Kidney epithelial cell (primary cell): ENCODE data around the gene USP5. TPM values are rescaled to one million over a fixed set of nuclear protein-coding genes. Genes with fewer than 3 reads are reported as not detected.
"Not testable (repeated sequence)": the region's sequence is repeated elsewhere in the genome, so short reads cannot be mapped to it uniquely, and the experiment has no call there.

Source experiments
- DNase-seq: peaks from one replicate; pipeline ENCODE4 v3.0.0-alpha.2; 2010; ENCODE audit warnings: low read depth
- H3K27me3 ChIP-seq: 2 replicates; pipeline ENCODE4 v1.6.0; 2011; ENCODE audit warnings: low read length; ENCODE audit not compliant: control insufficient read depth, insufficient read depth
- H3K36me3 ChIP-seq: 2 replicates; pipeline ENCODE4 v1.5.1; 2011; ENCODE audit warnings: low read length; ENCODE audit not compliant: control insufficient read depth, insufficient read depth
- H3K4me3 ChIP-seq: 2 replicates; pipeline ENCODE4 v1.5.1; 2011; ENCODE audit warnings: low read depth, mild to moderate bottlenecking, control low read depth, low read length
- total RNA-seq: library from RNA; depleted of rRNA; stranded (reverse); fragments of >200 nt; gene quantifications from 2 replicates; pipeline ENCODE4 v1.2.3, GENCODE V29; 2015
- TF ChIP-seq, protein P1 (sequence below): IDR thresholded peaks from 2 replicates; pipeline ENCODE4 v1.5.1; 2011; ENCODE audit warnings: mild to moderate bottlenecking, moderate library complexity, low read length, control low read depth, inconsistent platforms; ENCODE audit not compliant: insufficient read depth, poor library complexity, severe bottlenecking

The USP5 gene
- total RNA-seq, 1 donor from 2014 or later = 70.1 TPM

DNA sequence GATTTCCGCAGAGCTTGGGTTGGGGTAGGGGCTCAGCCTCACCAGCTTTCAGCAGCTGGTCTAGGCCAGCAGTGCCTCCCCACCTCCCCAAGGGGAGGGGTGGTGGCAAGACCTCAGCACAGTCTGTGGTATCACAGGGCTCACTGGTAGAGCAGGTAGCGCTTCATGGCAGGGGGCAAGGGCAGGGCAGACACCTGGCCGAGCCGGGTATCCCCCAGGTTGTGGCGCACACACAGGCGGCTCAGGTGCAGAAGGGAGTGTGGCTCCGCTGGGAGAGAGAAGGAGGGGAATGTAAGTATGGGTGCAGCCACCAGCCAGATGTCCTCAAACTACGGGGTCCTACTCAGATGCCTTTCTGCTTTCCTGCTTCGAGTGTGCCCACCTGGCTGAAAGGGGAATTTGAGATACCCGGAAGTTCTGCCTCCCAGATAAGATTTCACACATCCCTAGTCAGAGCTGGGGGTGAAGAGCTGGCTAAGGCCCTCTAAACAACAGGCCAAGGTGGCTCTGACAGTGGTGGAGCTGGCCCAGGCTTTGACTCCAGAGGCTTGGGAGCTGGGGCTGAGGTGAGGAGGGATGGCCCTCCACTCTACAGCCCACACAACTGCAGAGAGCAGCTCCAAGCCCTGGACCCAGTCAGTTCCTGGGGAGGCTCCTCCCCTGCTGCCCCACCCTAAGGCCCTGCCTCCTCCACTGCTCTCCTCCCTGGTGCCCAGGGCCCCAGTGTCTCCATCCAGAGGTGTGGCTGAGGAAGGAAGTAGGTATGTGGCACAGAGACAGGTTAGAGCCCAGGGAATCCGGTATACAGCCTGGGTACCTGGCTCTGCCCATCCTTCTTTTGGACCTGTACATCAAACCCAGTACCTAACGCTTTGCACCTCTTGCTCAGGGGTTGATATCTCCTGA lies 19.4 kb downstream of the USP5 start:
- no peak for DNase-seq
- Histone ChIP-seq H3K4me3 (peak overlapping the region; percentile 76), H3K27me3 (no peaks in the 10 kb centered on the region), H3K36me3 (peaks cover 9% of the 10 kb centered on the region)
- TF ChIP-seq, protein P1, sequence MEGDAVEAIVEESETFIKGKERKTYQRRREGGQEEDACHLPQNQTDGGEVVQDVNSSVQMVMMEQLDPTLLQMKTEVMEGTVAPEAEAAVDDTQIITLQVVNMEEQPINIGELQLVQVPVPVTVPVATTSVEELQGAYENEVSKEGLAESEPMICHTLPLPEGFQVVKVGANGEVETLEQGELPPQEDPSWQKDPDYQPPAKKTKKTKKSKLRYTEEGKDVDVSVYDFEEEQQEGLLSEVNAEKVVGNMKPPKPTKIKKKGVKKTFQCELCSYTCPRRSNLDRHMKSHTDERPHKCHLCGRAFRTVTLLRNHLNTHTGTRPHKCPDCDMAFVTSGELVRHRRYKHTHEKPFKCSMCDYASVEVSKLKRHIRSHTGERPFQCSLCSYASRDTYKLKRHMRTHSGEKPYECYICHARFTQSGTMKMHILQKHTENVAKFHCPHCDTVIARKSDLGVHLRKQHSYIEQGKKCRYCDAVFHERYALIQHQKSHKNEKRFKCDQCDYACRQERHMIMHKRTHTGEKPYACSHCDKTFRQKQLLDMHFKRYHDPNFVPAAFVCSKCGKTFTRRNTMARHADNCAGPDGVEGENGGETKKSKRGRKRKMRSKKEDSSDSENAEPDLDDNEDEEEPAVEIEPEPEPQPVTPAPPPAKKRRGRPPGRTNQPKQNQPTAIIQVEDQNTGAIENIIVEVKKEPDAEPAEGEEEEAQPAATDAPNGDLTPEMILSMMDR = no peak

DNA sequence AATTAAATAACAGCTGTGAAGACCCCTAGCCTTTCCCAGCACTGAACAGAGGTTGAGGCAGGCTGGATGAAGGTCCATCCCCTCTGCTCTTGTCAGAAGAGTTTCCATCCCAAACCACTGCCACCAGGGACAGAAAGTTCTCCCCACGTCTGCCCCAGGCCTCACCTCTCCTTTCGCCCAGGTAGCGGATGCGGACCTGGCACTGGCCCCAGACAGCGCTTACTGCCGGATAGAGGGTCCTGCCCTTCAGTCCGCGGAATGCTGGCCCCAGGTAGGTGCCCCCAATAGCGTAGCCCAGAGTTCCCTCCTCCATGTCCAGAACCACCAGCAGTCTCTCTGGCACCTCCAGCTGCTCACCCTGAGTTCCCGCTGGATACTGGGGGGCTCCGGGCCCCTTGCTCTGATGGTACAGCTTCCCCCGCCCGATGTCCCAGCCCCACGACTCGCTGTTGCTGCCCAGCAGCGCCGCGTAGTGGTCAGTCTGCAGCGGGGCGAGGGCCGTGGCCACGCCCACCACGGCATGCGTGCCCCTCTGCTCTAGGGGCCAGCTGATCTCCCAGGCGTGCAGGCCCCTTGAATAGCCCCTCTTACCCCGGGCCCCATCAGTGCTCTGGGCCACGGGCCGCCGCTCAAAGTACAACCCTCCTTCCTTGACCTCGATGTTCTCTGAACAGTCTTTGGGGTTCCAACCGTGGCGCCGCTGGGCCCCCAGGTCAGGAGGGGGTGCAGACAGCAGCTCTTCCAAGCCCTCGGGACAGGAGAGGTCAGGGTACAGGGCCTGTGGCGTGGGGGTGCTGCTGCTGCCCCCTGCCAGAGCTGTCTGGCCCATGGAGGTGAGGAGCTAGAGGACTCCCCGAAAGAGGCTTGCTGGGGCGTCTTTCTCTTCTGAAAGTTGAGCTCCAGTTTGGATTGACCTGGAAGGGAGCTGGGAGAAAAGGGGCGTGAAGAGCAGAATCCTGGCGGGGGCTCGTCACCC lies 20.4 kb downstream of the USP5 start:
- Histone ChIP-seq H3K4me3 (peak overlapping the region; percentile 76), H3K27me3 (no peaks in the 10 kb centered on the region), H3K36me3 (peaks cover 9% of the 10 kb centered on the region)
- no peak for DNase-seq
- TF ChIP-seq, protein P1 = peak; percentile 97

DNA sequence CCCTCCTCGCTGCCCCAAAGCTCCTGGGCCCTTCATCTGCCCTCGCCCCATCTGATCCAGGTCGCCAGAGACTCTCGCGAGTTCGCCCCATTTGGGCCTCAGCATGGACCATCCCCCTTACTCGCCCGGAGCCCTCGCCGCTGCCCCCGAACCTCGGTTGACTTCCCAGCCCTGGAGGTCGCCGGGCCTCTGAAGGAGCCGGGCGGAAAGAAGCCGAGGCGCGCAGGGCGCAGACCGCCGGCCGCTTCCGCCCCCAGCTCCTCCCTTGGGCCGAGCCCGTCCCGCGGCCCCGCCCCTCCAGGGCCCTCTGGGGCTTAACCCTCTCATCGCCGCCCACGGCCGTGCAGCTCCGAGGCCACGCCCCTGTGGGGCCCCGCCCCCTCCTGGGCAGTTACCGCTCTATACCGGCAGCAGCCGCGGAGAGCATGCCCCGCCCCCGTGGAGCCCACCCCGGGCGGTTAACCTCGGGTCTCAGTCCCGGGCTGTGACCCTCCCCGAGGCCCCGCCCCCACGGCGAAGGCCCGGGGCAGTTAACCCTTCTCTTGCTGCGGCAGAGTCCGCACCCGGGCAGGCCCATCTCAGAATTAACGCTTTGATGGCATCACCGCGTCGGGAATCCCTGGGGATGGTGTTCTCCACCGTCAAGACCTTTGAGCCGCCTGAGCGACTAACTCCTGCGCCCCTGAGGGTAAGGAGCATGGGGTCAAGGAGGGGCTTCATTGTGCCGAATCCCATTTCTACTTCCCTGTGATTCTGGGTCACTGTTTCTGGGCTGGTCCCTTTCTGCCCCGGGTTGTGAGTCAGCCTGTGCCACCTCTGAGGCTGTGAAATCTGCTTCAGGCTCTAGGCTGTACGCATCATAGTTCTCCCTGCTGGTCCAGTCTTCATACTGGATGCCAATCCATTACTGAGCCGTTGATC lies 21.4 kb downstream of the USP5 start, which contains the start of gene SPSB2:
SPSB2 (minus strand) TSS at position 210 of the 921 bp plus-strand sequence. CDS start 402 bp downstream, outside the sequence.
- peak; percentile 76 for DNase-seq
- peak within 1 kb of the TSS; percentile 76 for H3K4me3 ChIP-seq
- no peaks in the 10 kb centered on the region for H3K27me3 ChIP-seq
- TF ChIP-seq, protein P1 = no peak
- peaks cover 9% of the 10 kb centered on the region for H3K36me3 ChIP-seq

DNA sequence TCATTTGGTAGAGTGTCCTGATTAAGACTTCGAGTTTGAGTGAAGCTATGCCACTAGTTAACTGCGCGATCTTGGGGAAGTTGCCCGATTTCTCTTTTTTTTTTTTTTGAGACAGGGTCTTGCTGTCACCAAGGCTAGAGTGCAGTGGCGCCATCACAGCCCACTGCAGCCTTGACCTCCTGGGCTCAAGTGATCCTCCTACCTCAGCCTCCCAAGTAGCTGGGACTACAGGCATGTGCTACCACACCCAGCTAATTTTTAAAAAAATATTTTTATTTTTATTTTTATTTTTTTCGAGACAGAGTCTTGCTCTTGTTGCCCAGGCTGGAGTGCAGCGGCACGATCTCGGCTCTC lies 22.0 kb downstream of the USP5 start:
- not testable (repeated sequence) for DNase-seq, H3K36me3 ChIP-seq, H3K27me3 ChIP-seq
- peak overlapping the region; percentile 76 for H3K4me3 ChIP-seq

DNA sequence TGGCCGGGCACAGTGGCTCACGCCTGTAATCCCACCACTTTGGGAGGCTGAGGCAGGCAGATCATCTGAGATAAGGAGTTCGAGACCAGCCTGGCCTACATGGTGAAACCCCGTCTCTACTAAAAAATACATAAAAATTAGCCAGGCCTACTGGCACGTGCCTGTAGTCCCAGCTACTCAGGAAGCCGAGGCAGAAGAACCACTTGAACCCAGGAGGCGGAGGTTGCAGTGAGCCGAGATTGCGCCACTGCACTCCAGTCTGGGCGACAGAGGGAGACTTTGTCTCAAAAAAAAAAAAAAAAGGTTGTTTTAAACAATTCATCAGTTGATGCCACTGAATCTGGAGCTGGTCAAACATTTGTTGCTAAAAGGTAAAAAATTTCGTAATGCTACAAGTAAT lies 27.9 kb downstream of the USP5 start:
- H3K27me3 ChIP-seq, H3K36me3 ChIP-seq, H3K4me3 ChIP-seq, DNase-seq: not testable (repeated sequence)

DNA sequence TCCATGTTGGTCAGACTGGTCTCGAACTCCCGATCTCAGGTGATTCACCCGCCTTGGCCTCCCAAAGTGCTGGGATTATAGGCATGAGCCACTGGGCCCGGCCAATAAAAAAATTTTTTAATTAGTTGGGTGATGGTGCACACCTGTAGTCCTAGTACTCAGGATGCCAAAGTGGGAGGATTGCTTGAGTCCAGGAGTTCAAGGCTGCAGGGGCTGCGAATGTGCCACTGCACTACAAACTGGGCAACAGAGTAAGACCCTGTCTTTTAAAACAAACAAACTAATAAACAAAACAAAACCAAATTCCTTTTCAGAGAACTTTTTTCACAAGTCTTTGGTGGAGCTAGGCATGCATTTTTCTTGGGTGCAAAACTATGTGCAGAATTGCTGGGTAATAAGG lies 31.3 kb downstream of the USP5 start:
- no peak for DNase-seq
- Histone ChIP-seq H3K4me3 (no peak overlapping the region), H3K36me3 (no peaks in the 10 kb centered on the region), H3K27me3 (no peaks in the 10 kb centered on the region)
- TF ChIP-seq, protein P1 = no peak
